Upper lobe of left lung (tissue), 4 donors: ENCODE measurements around the gene TRAPPC11.

Source experiments
- CTCF ChIP-seq, 6 experiments: fragments of 450-650 bp in 4 of 6; fragments of 200-600 bp in 2 of 6; sonication (generic) in 2 of 6; IDR thresholded peaks; one replicate each; pipeline ENCODE4 v1.5.1; 2016 to 2019; ENCODE audit warnings: antibody characterized with exemption in 6 of 6
- EP300 ChIP-seq, 4 donors: sonication (generic); formaldehyde crosslinking; IDR thresholded peaks; one replicate each; pipeline ENCODE4 v1.5.1; 2017; ENCODE audit warnings: antibody characterized with exemption in 4 of 4, control low read depth in 2 of 4
- POLR2A ChIP-seq, 4 donors: fragments of 450-650 bp; IDR thresholded peaks; one replicate each; pipeline ENCODE4 v1.5.1; 2016 to 2017; ENCODE audit warnings: antibody characterized with exemption in 4 of 4, mild to moderate bottlenecking in 2 of 4

GRCh38 chr4:183659029-183659871, at the start of gene TRAPPC11, which contains the start of gene RWDD4:
- TF ChIP-seq CTCF (IDR thresholded peaks at IDR 0.05) (peak in 5 of 6 experiments; percentile 29 to 90 (median 78)), POLR2A (IDR thresholded peaks at IDR 0.05) (peak in 3 of 4 donors; percentile 90 to 97 (median 91)), EP300 (IDR thresholded peaks at IDR 0.05) (no peak)
